TTC549 (cell line): Measurements from ENCODE around the gene TNRC18.
"Not testable (repeated sequence)": the region's sequence is repeated elsewhere in the genome, so short reads cannot be mapped to it uniquely, and the experiment has no call there.

Experiments used
- FAIRE-seq: peaks from 2 replicates; lab custom pipeline; 2012; peaks lifted over from hg19 to GRCh38; lab: Jason Lieb, UNC

The TNRC18 gene

GRCh38 chr7:5266191-5267028 is 157.2 kb downstream of the TNRC18 start:
- no peak for FAIRE-seq

DNA sequence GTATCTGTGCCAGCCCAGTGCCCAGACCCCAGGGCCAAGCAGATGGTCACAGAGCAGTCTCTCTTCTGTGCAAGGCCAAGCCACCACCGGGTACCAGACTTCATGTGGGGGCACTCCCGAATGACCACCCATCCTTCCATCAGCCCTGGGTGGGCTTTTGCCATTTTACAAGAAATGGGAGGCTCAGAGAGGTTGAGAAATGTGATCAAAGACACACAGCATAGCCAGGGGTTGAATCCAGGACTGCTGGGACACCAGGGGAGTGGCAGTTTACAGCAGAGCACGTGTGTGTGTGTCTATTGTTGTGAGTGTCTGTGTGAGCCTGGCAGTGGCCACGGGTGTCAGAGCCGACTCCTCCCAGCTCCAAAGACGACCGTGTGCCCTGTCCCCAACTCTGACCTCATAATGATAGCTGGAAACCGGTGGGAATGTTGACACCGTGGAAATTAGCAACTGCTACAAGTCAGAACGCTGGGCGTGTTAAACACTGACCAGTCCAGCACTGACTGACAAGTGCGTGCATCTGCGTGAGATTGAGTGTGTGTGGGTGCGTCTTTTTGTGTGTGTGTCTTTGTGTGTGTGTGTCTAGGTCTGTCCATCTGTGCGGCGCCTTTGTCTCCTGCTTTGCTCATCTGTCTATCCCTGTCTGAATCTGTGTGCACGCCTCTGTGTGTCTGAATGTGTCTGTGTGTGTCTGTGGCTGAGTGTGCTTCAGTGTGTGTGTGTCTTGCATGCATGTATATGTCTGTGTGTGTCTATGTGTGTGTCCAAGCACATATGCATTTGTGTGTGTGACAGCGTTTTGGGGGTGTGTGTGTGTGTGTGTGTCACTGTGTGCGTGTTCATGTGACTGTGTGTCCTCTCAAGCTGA is 158.1 kb downstream of the TNRC18 start:
- FAIRE-seq: no peak

DNA sequence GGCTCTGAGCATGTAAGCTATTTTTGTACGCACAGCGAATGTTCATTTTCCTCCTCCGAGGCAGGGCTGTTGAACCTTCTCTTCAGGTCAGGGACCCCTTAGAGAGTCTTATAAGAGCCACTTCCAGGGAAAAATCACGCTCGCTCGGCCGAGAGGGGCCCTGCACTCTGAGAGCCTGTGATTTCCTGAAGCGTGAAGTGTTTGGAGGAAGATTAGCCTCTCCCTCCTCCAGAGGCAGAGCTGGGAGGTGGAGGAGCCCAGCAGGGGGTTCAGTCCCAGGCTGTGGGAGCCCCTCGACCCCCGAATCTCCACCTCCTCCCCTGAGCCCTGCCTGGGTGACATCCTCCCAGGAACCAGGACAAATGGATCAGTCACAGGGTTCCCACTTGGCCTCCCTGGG is 160.6 kb downstream of the TNRC18 start:
- not testable (repeated sequence) for FAIRE-seq

- FAIRE-seq: not testable (repeated sequence)
Measured at GRCh38 chr7:5260530-5261068, 163.0 kb downstream of the TNRC18 start.
